A549 (cell line): Measurements from ENCODE around the gene ADRA2A. TPM values are rescaled to one million over a fixed set of nuclear protein-coding genes. Genes with fewer than 3 reads are reported as not detected.

Source experiments
- ATAC-seq, 2 experiments: fragments of 200-7000 bp in 1 of 2; fragments of >200 bp in 1 of 2; cut with Nextera tagmentation in 1 of 2; cut with Tn5 transposase in 1 of 2; 3 replicates each; pipeline versions ENCODE4 v1.8.0 to v1.9.1; 2018 to 2020; ENCODE audit warnings: mild to moderate bottlenecking in 1 of 2, moderate library complexity in 1 of 2
- CTCF ChIA-PET: fragments of 300-600 bp; sonication (Branson Sonifier 250); formaldehyde crosslinking; extraction: SDS; loops from one replicate; lab custom pipeline; 2021; ENCODE audit warnings: antibody characterized with exemption, inconsistent platforms; lab: Yijun Ruan, JAX
- POLR2A ChIA-PET: fragments of 350-600 bp; formaldehyde crosslinking; extraction: SDS; loops from one replicate; lab custom pipeline; 2021; ENCODE audit warnings: antibody characterized with exemption, inconsistent platforms; lab: Yijun Ruan, JAX
- DNase-seq, 2 experiments: peaks; one replicate each; pipeline versions ENCODE4 v3.0.0 to v3.0.0-alpha.2; 2011 to 2016; ENCODE audit warnings: low read depth in 1 of 2, low spot score in 1 of 2
- FAIRE-seq: peaks from 2 replicates; lab custom pipeline; 2011; peaks lifted over from hg19 to GRCh38; lab: Jason Lieb, UNC
- H3K27ac ChIP-seq, 2 experiments: fragments of >200 bp; sonication (Bioruptor Twin); formaldehyde crosslinking; 3 replicates each; pipeline ENCODE4 v1.5.1; 2016 to 2017
- H3K4me1 ChIP-seq: fragments of >200 bp; sonication (Bioruptor Twin); formaldehyde crosslinking; 3 replicates; pipeline ENCODE4 v1.6.1; 2016
- H3K4me2 ChIP-seq: fragments of >200 bp; sonication (Bioruptor Twin); formaldehyde crosslinking; 3 replicates; pipeline ENCODE4 v1.6.1; 2016
- H3K4me3 ChIP-seq: fragments of >200 bp; sonication (Bioruptor Twin); formaldehyde crosslinking; 3 replicates; pipeline ENCODE4 v1.5.1; 2016
- H3K9me3 ChIP-seq: fragments of >200 bp; sonication (Bioruptor Twin); formaldehyde crosslinking; 3 replicates; pipeline ENCODE4 v1.6.1; 2016
- ATOH8 ChIP-seq: fragments of 250-450 bp; sonication (Bioruptor Pico); IDR thresholded peaks from 2 replicates; pipeline ENCODE4 v1.5.0; 2020; ENCODE audit warnings: low read depth, mild to moderate bottlenecking, moderate library complexity
- BHLHE40 ChIP-seq: IDR thresholded peaks from 2 replicates; pipeline ENCODE4 v1.6.1; 2012; ENCODE audit warnings: low read depth, low read length, inconsistent platforms
- CBX2 ChIP-seq: fragments of 200-600 bp; sonication (generic); IDR thresholded peaks from 2 replicates; pipeline ENCODE4 v1.6.1; 2016; ENCODE audit warnings: low read depth, mild to moderate bottlenecking, borderline replicate concordance
- CEBPB ChIP-seq, 2 experiments: fragments of >200 bp in 1 of 2; sonication (Bioruptor Twin) in 1 of 2; formaldehyde crosslinking in 1 of 2; IDR thresholded peaks; 2 replicates each; pipeline ENCODE4 v1.6.1; 2012 to 2016
- E2F6 ChIP-seq: IDR thresholded peaks from 2 replicates; pipeline ENCODE4 v1.6.1; 2012; ENCODE audit warnings: low read depth, borderline replicate concordance
- ELK1 ChIP-seq: fragments of 150-350 bp; IDR thresholded peaks from 2 replicates; pipeline ENCODE4 v1.6.1; 2014; ENCODE audit warnings: low read depth, mild to moderate bottlenecking, low read length
- EP300 ChIP-seq, 2 experiments: fragments of >200 bp; sonication (Bioruptor Twin); formaldehyde crosslinking; IDR thresholded peaks; 2 replicates in 1 of 2; 3 replicates in 1 of 2; pipeline ENCODE4 v1.6.1; 2016 to 2017
- ESRRA ChIP-seq: fragments of 150-350 bp; IDR thresholded peaks from 2 replicates; pipeline ENCODE4 v1.6.1; 2014; ENCODE audit warnings: mild to moderate bottlenecking, low read length, borderline replicate concordance
- FOSB ChIP-seq: fragments of 250-450 bp; sonication (Bioruptor Pico); IDR thresholded peaks from 2 replicates; pipeline ENCODE4 v1.5.0; 2020; ENCODE audit warnings: mild to moderate bottlenecking, moderate library complexity
- FOSL2 ChIP-seq, 2 experiments: fragments of 450-650 bp in 1 of 2; fragments of >200 bp in 1 of 2; sonication (Bioruptor Twin) in 1 of 2; formaldehyde crosslinking; IDR thresholded peaks; 2 replicates each; pipeline versions ENCODE4 v1.5.0 to v1.6.1; 2016 to 2020; ENCODE audit warnings: mild to moderate bottlenecking in 1 of 2, moderate library complexity in 1 of 2
- HDAC2 ChIP-seq: fragments of 200-600 bp; sonication (generic); IDR thresholded peaks from 2 replicates; pipeline ENCODE4 v1.6.1; 2016
- KDM5A ChIP-seq: fragments of 200-600 bp; sonication (generic); IDR thresholded peaks from 2 replicates; pipeline ENCODE4 v1.6.1; 2016; ENCODE audit warnings: antibody characterized with exemption, mild to moderate bottlenecking
- MAFK ChIP-seq: fragments of 450-650 bp; IDR thresholded peaks from 2 replicates; pipeline ENCODE4 v1.6.1; 2014; ENCODE audit not compliant: partially characterized antibody
- MAZ ChIP-seq: fragments of 150-350 bp; IDR thresholded peaks from 2 replicates; pipeline ENCODE4 v1.6.1; 2014; ENCODE audit warnings: antibody characterized with exemption, low read depth, low read length, borderline replicate concordance
- NFE2L2 ChIP-seq: fragments of 150-350 bp; conservative IDR thresholded peaks from 2 replicates; pipeline ENCODE4 v1.6.1; 2014; ENCODE audit warnings: low read length
- NR3C1 ChIP-seq: fragments of >200 bp; sonication (Bioruptor Twin); formaldehyde crosslinking; IDR thresholded peaks from 3 replicates; pipeline ENCODE4 v1.6.1; 2017
- RFX5 ChIP-seq: fragments of 450-650 bp; IDR thresholded peaks from 2 replicates; pipeline ENCODE4 v1.7.1; 2014; ENCODE audit warnings: antibody characterized with exemption, mild to moderate bottlenecking, moderate library complexity
- SMC3 ChIP-seq: fragments of >200 bp; sonication (Bioruptor Twin); formaldehyde crosslinking; IDR thresholded peaks from 3 replicates; pipeline ENCODE4 v1.6.1; 2018; ENCODE audit warnings: inconsistent platforms
- TFCP2L1 ChIP-seq: fragments of 250-450 bp; sonication (Bioruptor Pico); IDR thresholded peaks from 2 replicates; pipeline ENCODE4 v1.5.0; 2021; ENCODE audit warnings: mild to moderate bottlenecking
- ZC3H11A ChIP-seq: fragments of 450-650 bp; IDR thresholded peaks from 2 replicates; pipeline ENCODE4 v1.6.1; 2014; ENCODE audit warnings: antibody characterized with exemption, mild to moderate bottlenecking
- ZFP36 ChIP-seq: fragments of 450-650 bp; IDR thresholded peaks from 2 replicates; pipeline ENCODE4 v1.6.1; 2014; ENCODE audit warnings: borderline replicate concordance; ENCODE audit not compliant: partially characterized antibody
- ZNF302 ChIP-seq: fragments of 250-450 bp; sonication (Bioruptor Pico); IDR thresholded peaks from 2 replicates; pipeline ENCODE4 v1.9.0; 2021; ENCODE audit warnings: inconsistent platforms, mild to moderate bottlenecking, moderate library complexity
- WGBS: methylation state at CpG from one replicate; pipeline ENCODE4 v1.1.6; 2017; ENCODE audit errors: missing lambda C conversion rate; 5-methylcytosine and 5-hydroxymethylcytosine counted together
- polyA plus RNA-seq, 4 experiments: library from polyadenylated mRNA; depleted of rRNA in 3 of 4; stranded (reverse); fragments of >200 nt; fragmentation: RNase III in 1 of 4; extraction: RNeasy Plus Mini Kit Qiagen cat#74134 plus additional on column Dnase treatment in 1 of 4; gene quantifications; 2 replicates in 3 of 4; 3 replicates in 1 of 4; pipeline ENCODE4 v1.2.3, GENCODE V29; 2011 to 2017
- TF ChIP-seq, protein P1 (sequence below): fragments of >200 bp; sonication (Bioruptor Twin); formaldehyde crosslinking; IDR thresholded peaks from 3 replicates; pipeline ENCODE4 v1.5.1; 2016
- TF ChIP-seq, protein P2 (sequence below): fragments of 450-650 bp; IDR thresholded peaks from 2 replicates; pipeline ENCODE4 v1.6.1; 2014; ENCODE audit warnings: antibody characterized with exemption

ADRA2A gene
- polyA plus RNA-seq, 2 of the 4 experiments (the other 2 are of a cell fraction), result not detected

- ATAC-seq, result no peak
- no peaks in the 10 kb centered on the region for H3K9me3 ChIP-seq
Observed at GRCh38 chr10:111089293-111089692, 12.5 kb downstream of the ADRA2A start.

GRCh38 chr10:111091833-111092232, 15.0 kb downstream of the ADRA2A start:
- no peak for DNase-seq
- 35% methylated on average over 7 of the region's 7 CpGs for WGBS
- H3K9me3 ChIP-seq, result no peaks in the 10 kb centered on the region
- TF ChIP-seq NR3C1 (no peak), ZNF302 (CRISPR knock-in tag) (no peak), SMC3 (no peak), ZFP36 (no peak), E2F6 (no peak)
- TF ChIP-seq, protein P1, sequence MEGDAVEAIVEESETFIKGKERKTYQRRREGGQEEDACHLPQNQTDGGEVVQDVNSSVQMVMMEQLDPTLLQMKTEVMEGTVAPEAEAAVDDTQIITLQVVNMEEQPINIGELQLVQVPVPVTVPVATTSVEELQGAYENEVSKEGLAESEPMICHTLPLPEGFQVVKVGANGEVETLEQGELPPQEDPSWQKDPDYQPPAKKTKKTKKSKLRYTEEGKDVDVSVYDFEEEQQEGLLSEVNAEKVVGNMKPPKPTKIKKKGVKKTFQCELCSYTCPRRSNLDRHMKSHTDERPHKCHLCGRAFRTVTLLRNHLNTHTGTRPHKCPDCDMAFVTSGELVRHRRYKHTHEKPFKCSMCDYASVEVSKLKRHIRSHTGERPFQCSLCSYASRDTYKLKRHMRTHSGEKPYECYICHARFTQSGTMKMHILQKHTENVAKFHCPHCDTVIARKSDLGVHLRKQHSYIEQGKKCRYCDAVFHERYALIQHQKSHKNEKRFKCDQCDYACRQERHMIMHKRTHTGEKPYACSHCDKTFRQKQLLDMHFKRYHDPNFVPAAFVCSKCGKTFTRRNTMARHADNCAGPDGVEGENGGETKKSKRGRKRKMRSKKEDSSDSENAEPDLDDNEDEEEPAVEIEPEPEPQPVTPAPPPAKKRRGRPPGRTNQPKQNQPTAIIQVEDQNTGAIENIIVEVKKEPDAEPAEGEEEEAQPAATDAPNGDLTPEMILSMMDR, result no peak
- TF ChIP-seq, all 56 proteins: peak for 0
- ChIA-PET CTCF (no interaction called here), POLR2A (no interaction called here)
- H3K27ac ChIP-seq, result no peak overlapping the region
- no peak overlapping the region for H3K4me3 ChIP-seq
- ATAC-seq (no peak), FAIRE-seq (no peak)
- no peak overlapping the region for H3K4me2 ChIP-seq
- H3K4me1 ChIP-seq, result no peaks in the 10 kb centered on the region

More at GRCh38 chr10:111089293-111089692, 12.5 kb downstream of the ADRA2A start:
- WGBS, result 40% methylated on average over 3 of the region's 3 CpGs
- CTCF ChIA-PET, result interaction anchor here (1.4 kb wide), 1 partner anchor 13 kb away, joined by 9 read pairs; the partner anchor contains the start of gene ADRA2A
- TF ChIP-seq NFE2L2 (no peak), ESRRA (no peak), RFX5 (no peak), HDAC2 (no peak), KDM5A (no peak), TFCP2L1 (CRISPR knock-in tag) (no peak), ZC3H11A (no peak), ELK1 (no peak), BHLHE40 (no peak), MAFK (no peak), FOSL2 (IDR thresholded peaks at IDR 0.05) (no peak), FOSL2 (CRISPR knock-in tag; IDR thresholded peaks at IDR 0.05) (no peak), MAZ (no peak), CEBPB (IDR thresholded peaks at IDR 0.05) (no peak), EP300 (IDR thresholded peaks at IDR 0.05) (no peak), CBX2 (no peak), ATOH8 (CRISPR knock-in tag) (no peak), FOSB (CRISPR knock-in tag) (no peak)
- TF ChIP-seq, protein P2, sequence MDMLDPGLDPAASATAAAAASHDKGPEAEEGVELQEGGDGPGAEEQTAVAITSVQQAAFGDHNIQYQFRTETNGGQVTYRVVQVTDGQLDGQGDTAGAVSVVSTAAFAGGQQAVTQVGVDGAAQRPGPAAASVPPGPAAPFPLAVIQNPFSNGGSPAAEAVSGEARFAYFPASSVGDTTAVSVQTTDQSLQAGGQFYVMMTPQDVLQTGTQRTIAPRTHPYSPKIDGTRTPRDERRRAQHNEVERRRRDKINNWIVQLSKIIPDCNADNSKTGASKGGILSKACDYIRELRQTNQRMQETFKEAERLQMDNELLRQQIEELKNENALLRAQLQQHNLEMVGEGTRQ, result no peak
- TF ChIP-seq, all 56 proteins: peak for 0
- H3K4me1 ChIP-seq, result no peaks in the 10 kb centered on the region
- no peak overlapping the region for H3K4me2 ChIP-seq
- DNase-seq, result no peak
- no peak overlapping the region for H3K4me3 ChIP-seq
- POLR2A ChIA-PET, result no interaction called here
- no peak for FAIRE-seq
- H3K27ac ChIP-seq, result no peak overlapping the region
